ENCODE data around the gene HOXC6.

DNA sequence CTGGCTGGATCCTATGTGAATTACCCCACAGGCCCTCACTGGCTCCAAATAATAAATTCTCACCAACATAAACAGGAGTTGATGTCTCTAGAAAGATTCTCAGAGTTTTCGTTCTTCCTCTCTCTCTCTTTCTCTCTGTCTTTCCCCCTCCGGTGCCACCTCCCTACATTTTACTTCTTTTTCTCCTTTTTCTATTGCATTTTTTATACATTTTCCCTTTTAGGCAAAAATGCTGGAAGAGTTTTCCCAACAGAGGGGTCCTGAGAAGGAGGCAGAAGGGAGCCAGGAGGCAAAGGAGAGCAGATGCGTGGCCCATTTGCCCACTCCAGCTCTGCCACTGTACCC, 826 bp upstream of the HOXC6 start:
- TF ChIP-seq CTCF (IDR thresholded peaks at IDR 0.05; ENCODE audit: insufficient read depth, low read length): no peak
- no peak for TF ChIP-seq POLR2AphosphoS5 (IDR thresholded peaks at IDR 0.05; ENCODE audit: low read depth)
- no peak for TF ChIP-seq GABPA (IDR thresholded peaks at IDR 0.05; ENCODE audit: low read depth)
- no peak for TF ChIP-seq SPI1 (IDR thresholded peaks at IDR 0.05; ENCODE audit: borderline replicate concordance, low read depth)
- TF ChIP-seq, protein P1, sequence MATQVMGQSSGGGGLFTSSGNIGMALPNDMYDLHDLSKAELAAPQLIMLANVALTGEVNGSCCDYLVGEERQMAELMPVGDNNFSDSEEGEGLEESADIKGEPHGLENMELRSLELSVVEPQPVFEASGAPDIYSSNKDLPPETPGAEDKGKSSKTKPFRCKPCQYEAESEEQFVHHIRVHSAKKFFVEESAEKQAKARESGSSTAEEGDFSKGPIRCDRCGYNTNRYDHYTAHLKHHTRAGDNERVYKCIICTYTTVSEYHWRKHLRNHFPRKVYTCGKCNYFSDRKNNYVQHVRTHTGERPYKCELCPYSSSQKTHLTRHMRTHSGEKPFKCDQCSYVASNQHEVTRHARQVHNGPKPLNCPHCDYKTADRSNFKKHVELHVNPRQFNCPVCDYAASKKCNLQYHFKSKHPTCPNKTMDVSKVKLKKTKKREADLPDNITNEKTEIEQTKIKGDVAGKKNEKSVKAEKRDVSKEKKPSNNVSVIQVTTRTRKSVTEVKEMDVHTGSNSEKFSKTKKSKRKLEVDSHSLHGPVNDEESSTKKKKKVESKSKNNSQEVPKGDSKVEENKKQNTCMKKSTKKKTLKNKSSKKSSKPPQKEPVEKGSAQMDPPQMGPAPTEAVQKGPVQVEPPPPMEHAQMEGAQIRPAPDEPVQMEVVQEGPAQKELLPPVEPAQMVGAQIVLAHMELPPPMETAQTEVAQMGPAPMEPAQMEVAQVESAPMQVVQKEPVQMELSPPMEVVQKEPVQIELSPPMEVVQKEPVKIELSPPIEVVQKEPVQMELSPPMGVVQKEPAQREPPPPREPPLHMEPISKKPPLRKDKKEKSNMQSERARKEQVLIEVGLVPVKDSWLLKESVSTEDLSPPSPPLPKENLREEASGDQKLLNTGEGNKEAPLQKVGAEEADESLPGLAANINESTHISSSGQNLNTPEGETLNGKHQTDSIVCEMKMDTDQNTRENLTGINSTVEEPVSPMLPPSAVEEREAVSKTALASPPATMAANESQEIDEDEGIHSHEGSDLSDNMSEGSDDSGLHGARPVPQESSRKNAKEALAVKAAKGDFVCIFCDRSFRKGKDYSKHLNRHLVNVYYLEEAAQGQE (IDR thresholded peaks at IDR 0.05; ENCODE audit: insufficient replicate concordance, low read depth): no peak
